ENCODE measurements around the gene DVL2.

DVL2 gene

GRCh38 chr17:7238420-7239090 is 4.2 kb upstream of the DVL2 start:
- in situ Hi-C loops (cut with MboI; ENCODE audit: low sequenced_read_pairs) = no loop called here

GRCh38 chr17:7237761-7238419 is 3.6 kb upstream of the DVL2 start:
- in situ Hi-C loops (cut with MboI; ENCODE audit: low sequenced_read_pairs) = no loop called here

- in situ Hi-C loops (cut with MboI; ENCODE audit: low sequenced_read_pairs) = no loop called here
Observed at GRCh38 chr17:7237266-7237760, 3.0 kb upstream of the DVL2 start.

- in situ Hi-C loops (cut with MboI; ENCODE audit: low sequenced_read_pairs) = no loop called here
Observed at GRCh38 chr17:7236808-7237207, 2.5 kb upstream of the DVL2 start.

GRCh38 chr17:7235693-7236665 is 1.7 kb upstream of the DVL2 start:
- in situ Hi-C loops (cut with MboI; ENCODE audit: low sequenced_read_pairs) = no loop called here

- in situ Hi-C loops (cut with MboI; ENCODE audit: low sequenced_read_pairs) = no loop called here
Observed at GRCh38 chr17:7233701-7234082, 625 bp downstream of the DVL2 start.

- in situ Hi-C loops (cut with MboI; ENCODE audit: low sequenced_read_pairs) = no loop called here
Observed at GRCh38 chr17:7232114-7232513, 2.2 kb downstream of the DVL2 start.

- in situ Hi-C loops (cut with MboI; ENCODE audit: low sequenced_read_pairs) = no loop called here
Observed at GRCh38 chr17:7229504-7229903, 4.8 kb downstream of the DVL2 start.

- in situ Hi-C loops (cut with MboI; ENCODE audit: low sequenced_read_pairs) = no loop called here
Observed at GRCh38 chr17:7228920-7229319, 5.4 kb downstream of the DVL2 start.

GRCh38 chr17:7226721-7227710 is 7.3 kb downstream of the DVL2 start:
- in situ Hi-C loops (cut with MboI; ENCODE audit: low sequenced_read_pairs) = no loop called here

GRCh38 chr17:7225711-7226331 is 8.5 kb downstream of the DVL2 start:
- in situ Hi-C loops (cut with MboI; ENCODE audit: low sequenced_read_pairs) = no loop called here

- in situ Hi-C loops (cut with MboI; ENCODE audit: low sequenced_read_pairs) = no loop called here
Observed at GRCh38 chr17:7224661-7225111, 9.6 kb downstream of the DVL2 start.

GRCh38 chr17:7224110-7224509 is 10.2 kb downstream of the DVL2 start:
- in situ Hi-C loops (cut with MboI; ENCODE audit: low sequenced_read_pairs) = no loop called here

- in situ Hi-C loops (cut with MboI; ENCODE audit: low sequenced_read_pairs) = no loop called here
Observed at GRCh38 chr17:7223375-7223774, 10.9 kb downstream of the DVL2 start.

GRCh38 chr17:7222972-7223292 is 11.4 kb downstream of the DVL2 start:
- in situ Hi-C loops (cut with MboI; ENCODE audit: low sequenced_read_pairs) = no loop called here

- in situ Hi-C loops (cut with MboI; ENCODE audit: low sequenced_read_pairs) = no loop called here
Observed at GRCh38 chr17:7222093-7222971, 12.0 kb downstream of the DVL2 start.

GRCh38 chr17:7221278-7222092 is 12.8 kb downstream of the DVL2 start:
- in situ Hi-C loops (cut with MboI; ENCODE audit: low sequenced_read_pairs) = no loop called here
